GM12878 (cell line): ENCODE results near the gene PTPRM. TPM values are rescaled to one million over a fixed set of nuclear protein-coding genes. Genes with fewer than 3 reads are reported as not detected.

ENCODE experiments used
- ATAC-seq: fragments of 200-7000 bp; cut with Tn5 transposase; 3 replicates; pipeline ENCODE4 v1.9.1; 2020; ENCODE audit warnings: mild to moderate bottlenecking, moderate library complexity
- BruUV-seq: library from RNA; stranded (reverse); fragments of 400-500 nt; replicated peaks from 2 replicates; lab custom pipeline; 2021; lab: Mats Ljungman, UMichigan
- CTCF ChIA-PET: fragments of 300-600 bp; sonication (Branson Sonifier 250); formaldehyde crosslinking; extraction: SDS; loops from one replicate; lab custom pipeline; 2021; ENCODE audit warnings: inconsistent platforms; lab: Yijun Ruan, JAX
- POLR2A ChIA-PET: fragments of 350-600 bp; formaldehyde crosslinking; extraction: SDS; loops from one replicate; lab custom pipeline; 2021; ENCODE audit warnings: inconsistent platforms; lab: Charles Lee
- RAD21 ChIA-PET: fragments of 300-600 bp; sonication (Branson Sonifier 250); formaldehyde crosslinking; loops from one replicate; lab custom pipeline; 2023; ENCODE audit warnings: antibody characterized with exemption; ENCODE audit not compliant: unreplicated experiment; lab: Charles Lee
- SMC1A ChIA-PET: fragments of 300-600 bp; sonication (Branson Sonifier 250); formaldehyde crosslinking; loops from one replicate; lab custom pipeline; 2023; ENCODE audit not compliant: unreplicated experiment, uncharacterized antibody; lab: Charles Lee
- DNase-seq: peaks from one replicate; pipeline ENCODE4 v3.0.0-alpha.2; 2011; ENCODE audit warnings: low read depth, low spot score
- FAIRE-seq: peaks from 3 replicates; lab custom pipeline; 2011; peaks lifted over from hg19 to GRCh38; lab: Jason Lieb, UNC
- H2AFZ ChIP-seq: 2 replicates; pipeline ENCODE4 v1.6.0; 2011; ENCODE audit warnings: low read depth, low read length, control low read depth; ENCODE audit not compliant: control insufficient read depth
- H3K27ac ChIP-seq: 2 replicates; pipeline ENCODE4 v1.5.1; 2011; ENCODE audit warnings: control low read depth; ENCODE audit not compliant: control insufficient read depth, insufficient read depth
- H3K27me3 ChIP-seq, 2 experiments: replicated peaks in 1 of 2; 2 replicates each; pipeline versions ENCODE4 v1.6.0 to v1.6.1; 2011; ENCODE audit warnings: low read length in 1 of 2; ENCODE audit not compliant: control insufficient read depth in 2 of 2, insufficient read depth in 2 of 2
- H3K36me3 ChIP-seq, 2 experiments: 2 replicates each; pipeline ENCODE4 v1.5.1; 2011; ENCODE audit warnings: low read length in 1 of 2; ENCODE audit not compliant: control insufficient read depth in 2 of 2, insufficient read depth in 2 of 2
- H3K4me1 ChIP-seq: 2 replicates; pipeline ENCODE4 v1.6.1; 2011; ENCODE audit warnings: mild to moderate bottlenecking, low read length, moderate library complexity, mixed read lengths; ENCODE audit not compliant: control insufficient read depth, insufficient read depth
- H3K4me2 ChIP-seq: 2 replicates; pipeline ENCODE4 v1.6.0; 2011; ENCODE audit warnings: control low read depth; ENCODE audit not compliant: control insufficient read depth, insufficient read depth
- H3K4me3 ChIP-seq: fragments of 200-600 bp; sonication (generic); 2 replicates; pipeline ENCODE4 v1.5.1; 2016
- H3K79me2 ChIP-seq: 2 replicates; pipeline ENCODE4 v1.6.0; 2011; ENCODE audit warnings: low read length; ENCODE audit not compliant: control insufficient read depth, insufficient read depth
- H3K9ac ChIP-seq: 2 replicates; pipeline ENCODE4 v1.8.0; 2011; ENCODE audit warnings: low read length, control low read depth, mixed read lengths; ENCODE audit not compliant: control insufficient read depth, insufficient read depth
- H3K9me3 ChIP-seq: replicated peaks from 3 replicates; pipeline ENCODE4 v1.5.1; 2011; ENCODE audit warnings: mild to moderate bottlenecking, low read length; ENCODE audit not compliant: control insufficient read depth, insufficient read depth
- H4K20me1 ChIP-seq: 2 replicates; pipeline ENCODE4 v1.6.0; 2011; ENCODE audit not compliant: control insufficient read depth, insufficient read depth
- BHLHE40 ChIP-seq, 2 experiments: fragments of 450-650 bp in 1 of 2; IDR thresholded peaks; 2 replicates each; pipeline ENCODE4 v1.6.1; 2011 to 2017; ENCODE audit warnings: low read depth in 2 of 2, borderline replicate concordance in 1 of 2, improper control_type of control experiment in 1 of 2, low read length in 1 of 2, mild to moderate bottlenecking in 1 of 2
- CBFB ChIP-seq: IDR thresholded peaks from 2 replicates; pipeline ENCODE4 v1.6.1; 2016; ENCODE audit warnings: antibody characterized with exemption, low read depth
- CBX3 ChIP-seq: fragments of 200-600 bp; sonication (generic); IDR thresholded peaks from 2 replicates; pipeline ENCODE4 v1.6.1; 2016; ENCODE audit warnings: low read depth, borderline replicate concordance
- CREM ChIP-seq: IDR thresholded peaks from 2 replicates; pipeline ENCODE4 v1.6.1; 2014; ENCODE audit warnings: antibody characterized with exemption, low read depth
- DPF2 ChIP-seq: fragments of 450-650 bp; IDR thresholded peaks from 2 replicates; pipeline ENCODE4 v1.6.1; 2017; ENCODE audit warnings: mild to moderate bottlenecking
- NFXL1 ChIP-seq: fragments of 450-650 bp; IDR thresholded peaks from 2 replicates; pipeline ENCODE4 v1.6.1; 2017; ENCODE audit warnings: antibody characterized with exemption, mild to moderate bottlenecking, borderline replicate concordance
- SREBF1 ChIP-seq: IDR thresholded peaks from 2 replicates; pipeline ENCODE4 v1.6.1; 2012; ENCODE audit warnings: mild to moderate bottlenecking, low read length
- ZSCAN29 ChIP-seq: fragments of 450-650 bp; IDR thresholded peaks from 2 replicates; pipeline ENCODE4 v1.6.1; 2017; ENCODE audit warnings: mild to moderate bottlenecking, moderate library complexity
- WGBS: methylation state at CpG from one replicate; pipeline ENCODE4 v1.1.6; 2016; ENCODE audit warnings: low lambda C conversion rate; ENCODE audit not compliant: insufficient replicate concordance, insufficient coverage; ENCODE audit errors: missing lambda C conversion rate; 5-methylcytosine and 5-hydroxymethylcytosine counted together
- in situ Hi-C: fragments of 300-500 bp; cut with MboI; formaldehyde crosslinking; loops from 9 replicates; pipeline ENCODE4 v1.14.3; 2018; ENCODE audit warnings: mixed read lengths
- intact Hi-C: fragments of 100-400 bp; cut with micrococcal nuclease; formaldehyde crosslinking; loops from one replicate; pipeline ENCODE4 v1.14.2; 2022; ENCODE audit not compliant: unreplicated experiment
- polyA plus RNA-seq, 11 experiments: library from polyadenylated mRNA; depleted of rRNA in 4 of 11; unstranded in 6 of 11; stranded (reverse) in 5 of 11; fragments of >200 nt; fragmentation: Nextera tagmentation in 4 of 11; fragmentation: Illumina TruSeq in 1 of 11; extraction: Ambion mirVana in 4 of 11; extraction: Trizol in 1 of 11; gene quantifications; 1 replicate in 1 of 11; 2 replicates in 10 of 11; pipeline versions ENCODE4 v1.2.1 to v1.2.3, GENCODE V29; 2011 to 2016; ENCODE audit warnings: inconsistent platforms in 2 of 11, missing spikeins in 2 of 11, low read depth in 1 of 11
- total RNA-seq, 4 experiments: library from RNA; depleted of rRNA in 3 of 4; stranded (reverse); fragments of >200 nt in 3 of 4; fragmentation: Illumina TruSeq in 1 of 4; extraction: Trizol in 1 of 4; gene quantifications; 2 replicates each; pipeline versions ENCODE4 v1.2.1 to v1.2.3, GENCODE V29; 2013 to 2021
- TF ChIP-seq, protein P1 (sequence below): fragments of 450-650 bp; formaldehyde crosslinking; IDR thresholded peaks from 2 replicates; pipeline ENCODE4 v1.5.0; 2022; ENCODE audit warnings: mild to moderate bottlenecking, missing genetic modification characterization
- TF ChIP-seq, protein P2 (sequence below): fragments of 150-350 bp; IDR thresholded peaks from 2 replicates; pipeline ENCODE4 v1.6.1; 2016; ENCODE audit warnings: low read depth, low read length
- TF ChIP-seq, protein P3 (sequence below): fragments of 450-650 bp; IDR thresholded peaks from 2 replicates; pipeline ENCODE4 v1.6.1; 2017; ENCODE audit warnings: mild to moderate bottlenecking, low read depth, inconsistent platforms; ENCODE audit not compliant: poor library complexity, severe bottlenecking
- TF ChIP-seq, protein P4 (sequence below): IDR thresholded peaks from 2 replicates; pipeline ENCODE4 v1.6.1; 2012; ENCODE audit warnings: low read depth, low read length, improper control_type of control experiment
- TF ChIP-seq, protein P5 (sequence below): fragments of 450-650 bp; IDR thresholded peaks from 2 replicates; pipeline ENCODE4 v1.6.1; 2016; ENCODE audit warnings: mild to moderate bottlenecking

The PTPRM gene
- total and polyA plus RNA-seq, 10 of the 15 experiments (the other 5 are each of a cell fraction or from before 2014, with no cell fraction given): 0.07 to 22.6 (median 0.60) TPM

DNA sequence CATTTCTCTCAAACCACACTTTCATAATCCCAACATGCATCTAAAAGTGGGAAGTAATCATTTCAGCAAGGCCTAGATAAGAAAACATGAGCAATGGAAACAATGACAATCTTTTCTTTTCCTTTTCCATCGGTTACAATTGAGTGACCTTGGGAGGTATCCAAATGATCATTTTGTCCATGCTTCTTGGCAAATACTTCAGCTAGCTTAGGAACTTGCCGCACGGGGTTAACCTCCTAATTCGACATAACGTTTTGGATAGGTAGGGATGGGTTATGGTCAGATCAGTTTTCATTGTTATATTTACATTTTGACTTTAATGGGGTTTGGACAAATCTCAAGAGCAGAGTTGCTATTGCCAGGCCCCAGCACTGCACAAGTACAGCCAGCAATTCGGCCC lies 4.6 kb upstream of the PTPRM start:
- Histone ChIP-seq H3K9me3 (no peaks in the 10 kb centered on the region), H3K36me3 (no peaks in the 10 kb centered on the region), H3K27me3 (peaks cover 0 to 10% of the 10 kb centered on the region in 2 experiments), H2AFZ (no peak overlapping the region), H4K20me1 (no peaks in the 10 kb centered on the region), H3K9ac (no peak overlapping the region), H3K27ac (no peak overlapping the region), H3K4me3 (no peak overlapping the region), H3K79me2 (no peaks in the 10 kb centered on the region), H3K4me2 (no peak overlapping the region), H3K4me1 (no peaks in the 10 kb centered on the region)
- ATAC-seq (no peak), FAIRE-seq (no peak), DNase-seq (no peak)
- intact Hi-C loops (no loop called here), in situ Hi-C loops (no loop called here)
- BruUV-seq: no TSS peak
- SMC1A ChIA-PET: no interaction called here
- CTCF ChIA-PET: no interaction called here
- POLR2A ChIA-PET: no interaction called here
- RAD21 ChIA-PET: no interaction called here
- 46% methylated on average over 6 of the region's 6 CpGs for WGBS
- TF ChIP-seq ZSCAN29 (no peak), CREM (no peak), DPF2 (no peak), SREBF1 (no peak), CBFB (no peak), BHLHE40 (IDR thresholded peaks at IDR 0.05; ENCODE audit: borderline replicate concordance in 1 of 2, low read depth in 2 of 2, low read length in 1 of 2) (no peak), CBX3 (no peak), NFXL1 (no peak)
- TF ChIP-seq, protein P1, sequence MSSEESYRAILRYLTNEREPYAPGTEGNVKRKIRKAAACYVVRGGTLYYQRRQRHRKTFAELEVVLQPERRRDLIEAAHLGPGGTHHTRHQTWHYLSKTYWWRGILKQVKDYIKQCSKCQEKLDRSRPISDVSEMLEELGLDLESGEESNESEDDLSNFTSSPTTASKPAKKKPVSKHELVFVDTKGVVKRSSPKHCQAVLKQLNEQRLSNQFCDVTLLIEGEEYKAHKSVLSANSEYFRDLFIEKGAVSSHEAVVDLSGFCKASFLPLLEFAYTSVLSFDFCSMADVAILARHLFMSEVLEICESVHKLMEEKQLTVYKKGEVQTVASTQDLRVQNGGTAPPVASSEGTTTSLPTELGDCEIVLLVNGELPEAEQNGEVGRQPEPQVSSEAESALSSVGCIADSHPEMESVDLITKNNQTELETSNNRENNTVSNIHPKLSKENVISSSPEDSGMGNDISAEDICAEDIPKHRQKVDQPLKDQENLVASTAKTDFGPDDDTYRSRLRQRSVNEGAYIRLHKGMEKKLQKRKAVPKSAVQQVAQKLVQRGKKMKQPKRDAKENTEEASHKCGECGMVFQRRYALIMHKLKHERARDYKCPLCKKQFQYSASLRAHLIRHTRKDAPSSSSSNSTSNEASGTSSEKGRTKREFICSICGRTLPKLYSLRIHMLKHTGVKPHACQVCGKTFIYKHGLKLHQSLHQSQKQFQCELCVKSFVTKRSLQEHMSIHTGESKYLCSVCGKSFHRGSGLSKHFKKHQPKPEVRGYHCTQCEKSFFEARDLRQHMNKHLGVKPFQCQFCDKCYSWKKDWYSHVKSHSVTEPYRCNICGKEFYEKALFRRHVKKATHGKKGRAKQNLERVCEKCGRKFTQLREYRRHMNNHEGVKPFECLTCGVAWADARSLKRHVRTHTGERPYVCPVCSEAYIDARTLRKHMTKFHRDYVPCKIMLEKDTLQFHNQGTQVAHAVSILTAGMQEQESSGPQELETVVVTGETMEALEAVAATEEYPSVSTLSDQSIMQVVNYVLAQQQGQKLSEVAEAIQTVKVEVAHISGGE (CRISPR knock-in tag): no peak
- TF ChIP-seq, protein P2, sequence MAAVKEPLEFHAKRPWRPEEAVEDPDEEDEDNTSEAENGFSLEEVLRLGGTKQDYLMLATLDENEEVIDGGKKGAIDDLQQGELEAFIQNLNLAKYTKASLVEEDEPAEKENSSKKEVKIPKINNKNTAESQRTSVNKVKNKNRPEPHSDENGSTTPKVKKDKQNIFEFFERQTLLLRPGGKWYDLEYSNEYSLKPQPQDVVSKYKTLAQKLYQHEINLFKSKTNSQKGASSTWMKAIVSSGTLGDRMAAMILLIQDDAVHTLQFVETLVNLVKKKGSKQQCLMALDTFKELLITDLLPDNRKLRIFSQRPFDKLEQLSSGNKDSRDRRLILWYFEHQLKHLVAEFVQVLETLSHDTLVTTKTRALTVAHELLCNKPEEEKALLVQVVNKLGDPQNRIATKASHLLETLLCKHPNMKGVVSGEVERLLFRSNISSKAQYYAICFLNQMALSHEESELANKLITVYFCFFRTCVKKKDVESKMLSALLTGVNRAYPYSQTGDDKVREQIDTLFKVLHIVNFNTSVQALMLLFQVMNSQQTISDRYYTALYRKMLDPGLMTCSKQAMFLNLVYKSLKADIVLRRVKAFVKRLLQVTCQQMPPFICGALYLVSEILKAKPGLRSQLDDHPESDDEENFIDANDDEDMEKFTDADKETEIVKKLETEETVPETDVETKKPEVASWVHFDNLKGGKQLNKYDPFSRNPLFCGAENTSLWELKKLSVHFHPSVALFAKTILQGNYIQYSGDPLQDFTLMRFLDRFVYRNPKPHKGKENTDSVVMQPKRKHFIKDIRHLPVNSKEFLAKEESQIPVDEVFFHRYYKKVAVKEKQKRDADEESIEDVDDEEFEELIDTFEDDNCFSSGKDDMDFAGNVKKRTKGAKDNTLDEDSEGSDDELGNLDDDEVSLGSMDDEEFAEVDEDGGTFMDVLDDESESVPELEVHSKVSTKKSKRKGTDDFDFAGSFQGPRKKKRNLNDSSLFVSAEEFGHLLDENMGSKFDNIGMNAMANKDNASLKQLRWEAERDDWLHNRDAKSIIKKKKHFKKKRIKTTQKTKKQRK: no peak
- TF ChIP-seq, protein P3, sequence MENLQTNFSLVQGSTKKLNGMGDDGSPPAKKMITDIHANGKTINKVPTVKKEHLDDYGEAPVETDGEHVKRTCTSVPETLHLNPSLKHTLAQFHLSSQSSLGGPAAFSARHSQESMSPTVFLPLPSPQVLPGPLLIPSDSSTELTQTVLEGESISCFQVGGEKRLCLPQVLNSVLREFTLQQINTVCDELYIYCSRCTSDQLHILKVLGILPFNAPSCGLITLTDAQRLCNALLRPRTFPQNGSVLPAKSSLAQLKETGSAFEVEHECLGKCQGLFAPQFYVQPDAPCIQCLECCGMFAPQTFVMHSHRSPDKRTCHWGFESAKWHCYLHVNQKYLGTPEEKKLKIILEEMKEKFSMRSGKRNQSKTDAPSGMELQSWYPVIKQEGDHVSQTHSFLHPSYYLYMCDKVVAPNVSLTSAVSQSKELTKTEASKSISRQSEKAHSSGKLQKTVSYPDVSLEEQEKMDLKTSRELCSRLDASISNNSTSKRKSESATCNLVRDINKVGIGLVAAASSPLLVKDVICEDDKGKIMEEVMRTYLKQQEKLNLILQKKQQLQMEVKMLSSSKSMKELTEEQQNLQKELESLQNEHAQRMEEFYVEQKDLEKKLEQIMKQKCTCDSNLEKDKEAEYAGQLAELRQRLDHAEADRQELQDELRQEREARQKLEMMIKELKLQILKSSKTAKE: no peak
- TF ChIP-seq, protein P4, sequence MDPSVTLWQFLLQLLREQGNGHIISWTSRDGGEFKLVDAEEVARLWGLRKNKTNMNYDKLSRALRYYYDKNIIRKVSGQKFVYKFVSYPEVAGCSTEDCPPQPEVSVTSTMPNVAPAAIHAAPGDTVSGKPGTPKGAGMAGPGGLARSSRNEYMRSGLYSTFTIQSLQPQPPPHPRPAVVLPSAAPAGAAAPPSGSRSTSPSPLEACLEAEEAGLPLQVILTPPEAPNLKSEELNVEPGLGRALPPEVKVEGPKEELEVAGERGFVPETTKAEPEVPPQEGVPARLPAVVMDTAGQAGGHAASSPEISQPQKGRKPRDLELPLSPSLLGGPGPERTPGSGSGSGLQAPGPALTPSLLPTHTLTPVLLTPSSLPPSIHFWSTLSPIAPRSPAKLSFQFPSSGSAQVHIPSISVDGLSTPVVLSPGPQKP: no peak
- TF ChIP-seq, protein P5, sequence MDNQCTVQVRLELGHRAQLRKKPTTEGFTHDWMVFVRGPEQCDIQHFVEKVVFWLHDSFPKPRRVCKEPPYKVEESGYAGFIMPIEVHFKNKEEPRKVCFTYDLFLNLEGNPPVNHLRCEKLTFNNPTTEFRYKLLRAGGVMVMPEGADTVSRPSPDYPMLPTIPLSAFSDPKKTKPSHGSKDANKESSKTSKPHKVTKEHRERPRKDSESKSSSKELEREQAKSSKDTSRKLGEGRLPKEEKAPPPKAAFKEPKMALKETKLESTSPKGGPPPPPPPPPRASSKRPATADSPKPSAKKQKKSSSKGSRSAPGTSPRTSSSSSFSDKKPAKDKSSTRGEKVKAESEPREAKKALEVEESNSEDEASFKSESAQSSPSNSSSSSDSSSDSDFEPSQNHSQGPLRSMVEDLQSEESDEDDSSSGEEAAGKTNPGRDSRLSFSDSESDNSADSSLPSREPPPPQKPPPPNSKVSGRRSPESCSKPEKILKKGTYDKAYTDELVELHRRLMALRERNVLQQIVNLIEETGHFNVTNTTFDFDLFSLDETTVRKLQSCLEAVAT: no peak
